OCI-LY1 (cell line): Measurements from ENCODE around the gene AIRE.

Source experiments
- EZH2 ChIP-seq: fragments of 200-600 bp; sonication (generic), shearing (Covaris generic); IDR thresholded peaks from 2 replicates; pipeline ENCODE4 v1.8.0; 2017; ENCODE audit warnings: borderline replicate concordance, mixed run types, mild to moderate bottlenecking, antibody characterized with exemption, low read length, moderate library complexity, mixed read lengths
- TF ChIP-seq, protein P1 (sequence below): fragments of 200-600 bp; sonication (generic), shearing (Covaris generic); IDR thresholded peaks from 2 replicates; pipeline ENCODE4 v1.5.1; 2017; ENCODE audit warnings: mild to moderate bottlenecking, antibody characterized with exemption, low read length, moderate library complexity, mixed read lengths

- TF ChIP-seq, protein P1, sequence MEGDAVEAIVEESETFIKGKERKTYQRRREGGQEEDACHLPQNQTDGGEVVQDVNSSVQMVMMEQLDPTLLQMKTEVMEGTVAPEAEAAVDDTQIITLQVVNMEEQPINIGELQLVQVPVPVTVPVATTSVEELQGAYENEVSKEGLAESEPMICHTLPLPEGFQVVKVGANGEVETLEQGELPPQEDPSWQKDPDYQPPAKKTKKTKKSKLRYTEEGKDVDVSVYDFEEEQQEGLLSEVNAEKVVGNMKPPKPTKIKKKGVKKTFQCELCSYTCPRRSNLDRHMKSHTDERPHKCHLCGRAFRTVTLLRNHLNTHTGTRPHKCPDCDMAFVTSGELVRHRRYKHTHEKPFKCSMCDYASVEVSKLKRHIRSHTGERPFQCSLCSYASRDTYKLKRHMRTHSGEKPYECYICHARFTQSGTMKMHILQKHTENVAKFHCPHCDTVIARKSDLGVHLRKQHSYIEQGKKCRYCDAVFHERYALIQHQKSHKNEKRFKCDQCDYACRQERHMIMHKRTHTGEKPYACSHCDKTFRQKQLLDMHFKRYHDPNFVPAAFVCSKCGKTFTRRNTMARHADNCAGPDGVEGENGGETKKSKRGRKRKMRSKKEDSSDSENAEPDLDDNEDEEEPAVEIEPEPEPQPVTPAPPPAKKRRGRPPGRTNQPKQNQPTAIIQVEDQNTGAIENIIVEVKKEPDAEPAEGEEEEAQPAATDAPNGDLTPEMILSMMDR = no peak
- TF ChIP-seq EZH2 = no peak
Observed at GRCh38 chr21:44331209-44331608, 45.5 kb downstream of the AIRE start.
